Measurements from ENCODE around the gene MAP4K3.
A peak's percentile ranks its signal among the peaks of the same experiment; 100 is the strongest.

The MAP4K3 gene

DNA sequence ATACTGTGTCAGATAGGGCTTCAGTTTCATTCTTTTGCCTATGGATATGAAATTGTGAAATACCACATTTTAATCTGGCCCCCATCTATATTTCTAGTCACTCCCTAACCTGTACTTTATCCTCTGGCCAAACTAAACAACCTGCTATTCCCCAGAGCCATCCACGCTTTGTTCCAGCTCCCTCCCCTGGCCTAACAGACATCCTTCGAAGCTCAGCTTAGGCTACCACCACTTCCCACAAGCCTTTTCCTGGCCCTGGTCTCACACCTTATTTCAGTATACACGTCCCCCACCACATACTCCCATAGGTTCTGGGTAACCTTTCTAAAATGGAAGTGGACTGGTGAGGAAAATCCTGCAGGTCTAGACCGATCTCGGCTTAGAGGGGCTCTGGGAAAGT is 55.4 kb downstream of the MAP4K3 start:
- FAIRE-seq (no peak), DNase-seq (ENCODE audit: insufficient read length, low spot score) (no peak)
- TF ChIP-seq, protein P1, sequence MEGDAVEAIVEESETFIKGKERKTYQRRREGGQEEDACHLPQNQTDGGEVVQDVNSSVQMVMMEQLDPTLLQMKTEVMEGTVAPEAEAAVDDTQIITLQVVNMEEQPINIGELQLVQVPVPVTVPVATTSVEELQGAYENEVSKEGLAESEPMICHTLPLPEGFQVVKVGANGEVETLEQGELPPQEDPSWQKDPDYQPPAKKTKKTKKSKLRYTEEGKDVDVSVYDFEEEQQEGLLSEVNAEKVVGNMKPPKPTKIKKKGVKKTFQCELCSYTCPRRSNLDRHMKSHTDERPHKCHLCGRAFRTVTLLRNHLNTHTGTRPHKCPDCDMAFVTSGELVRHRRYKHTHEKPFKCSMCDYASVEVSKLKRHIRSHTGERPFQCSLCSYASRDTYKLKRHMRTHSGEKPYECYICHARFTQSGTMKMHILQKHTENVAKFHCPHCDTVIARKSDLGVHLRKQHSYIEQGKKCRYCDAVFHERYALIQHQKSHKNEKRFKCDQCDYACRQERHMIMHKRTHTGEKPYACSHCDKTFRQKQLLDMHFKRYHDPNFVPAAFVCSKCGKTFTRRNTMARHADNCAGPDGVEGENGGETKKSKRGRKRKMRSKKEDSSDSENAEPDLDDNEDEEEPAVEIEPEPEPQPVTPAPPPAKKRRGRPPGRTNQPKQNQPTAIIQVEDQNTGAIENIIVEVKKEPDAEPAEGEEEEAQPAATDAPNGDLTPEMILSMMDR (IDR thresholded peaks at IDR 0.05; ENCODE audit: insufficient read depth, missing control alignments) = no peak

DNA sequence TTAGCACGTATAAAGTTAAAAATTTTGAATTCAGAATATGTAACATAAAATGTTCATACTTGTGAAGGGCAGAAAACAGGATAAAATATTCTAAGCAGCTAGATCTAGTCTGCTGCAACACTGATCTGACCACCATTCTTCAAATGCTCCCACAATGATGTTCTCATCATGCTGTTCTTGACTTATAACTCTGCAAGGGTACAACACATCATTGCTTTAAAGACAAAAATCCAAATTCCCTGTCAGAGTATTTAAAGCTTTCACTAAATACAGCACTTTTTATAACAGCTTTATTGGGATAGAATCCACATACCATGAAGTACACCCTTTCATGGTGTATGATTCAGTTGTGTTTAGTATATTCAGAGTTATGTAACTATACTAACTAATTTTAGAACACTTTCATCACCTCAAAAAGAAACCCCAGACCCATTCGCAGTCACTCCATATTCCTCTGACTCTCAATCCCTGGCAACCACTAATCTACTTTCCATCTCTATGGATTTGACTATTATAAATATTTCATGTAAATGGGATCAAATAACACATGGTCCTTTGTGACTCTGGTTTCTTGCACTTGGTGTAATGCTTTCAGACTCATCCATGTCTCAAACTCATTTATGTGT is 56.4 kb downstream of the MAP4K3 start:
- DNase-seq (ENCODE audit: insufficient read length, low spot score) = no peak
- peak; percentile 72 for FAIRE-seq

DNA sequence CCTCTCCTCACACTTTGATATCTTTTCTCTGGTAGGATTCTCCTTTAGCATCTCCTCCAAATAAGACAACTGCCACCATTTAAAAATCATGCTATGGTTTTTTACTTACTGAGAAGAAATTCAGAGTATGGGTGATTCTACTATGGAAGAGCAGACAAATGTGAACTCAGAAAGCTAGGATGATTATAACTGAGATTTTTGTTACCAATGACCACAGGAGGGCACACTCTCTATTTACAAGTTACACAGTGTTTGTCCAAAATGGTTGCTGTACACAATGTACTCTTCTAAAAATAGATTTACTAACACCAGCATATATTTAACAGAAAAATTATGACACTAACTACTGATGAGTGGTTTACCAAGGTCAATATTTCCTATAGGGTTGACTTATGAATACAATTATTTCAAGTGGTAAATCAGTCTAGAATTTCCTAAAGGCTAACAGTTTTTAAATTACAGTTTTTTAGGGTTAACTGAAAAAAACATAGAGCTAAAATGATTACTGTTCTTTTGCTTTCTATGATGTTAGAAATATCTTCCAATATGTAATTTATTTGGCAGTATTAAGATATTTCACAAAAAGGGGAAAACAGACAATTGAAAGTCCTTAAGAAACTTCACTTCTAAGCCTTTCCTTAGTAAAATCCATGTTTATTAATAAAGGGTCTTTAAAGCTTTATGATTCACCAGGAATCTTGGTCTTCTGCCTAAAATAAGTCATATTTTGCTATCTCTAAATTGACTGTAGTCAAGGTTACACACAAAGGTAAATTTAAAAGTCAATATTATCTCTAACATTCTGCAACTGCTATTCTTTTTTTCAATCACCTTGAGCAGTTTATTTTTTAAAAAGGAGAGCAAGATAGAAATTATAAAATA is 57.2 kb downstream of the MAP4K3 start:
- FAIRE-seq (peak; percentile 97), DNase-seq (ENCODE audit: insufficient read length, low spot score) (no peak)
- TF ChIP-seq, protein P1 (IDR thresholded peaks at IDR 0.05; ENCODE audit: insufficient read depth, missing control alignments) = peak; percentile 63

More for the DNA sequence above, 56.4 kb downstream of the MAP4K3 start:
- TF ChIP-seq, protein P1 (IDR thresholded peaks at IDR 0.05; ENCODE audit: insufficient read depth, missing control alignments) = no peak

DNA sequence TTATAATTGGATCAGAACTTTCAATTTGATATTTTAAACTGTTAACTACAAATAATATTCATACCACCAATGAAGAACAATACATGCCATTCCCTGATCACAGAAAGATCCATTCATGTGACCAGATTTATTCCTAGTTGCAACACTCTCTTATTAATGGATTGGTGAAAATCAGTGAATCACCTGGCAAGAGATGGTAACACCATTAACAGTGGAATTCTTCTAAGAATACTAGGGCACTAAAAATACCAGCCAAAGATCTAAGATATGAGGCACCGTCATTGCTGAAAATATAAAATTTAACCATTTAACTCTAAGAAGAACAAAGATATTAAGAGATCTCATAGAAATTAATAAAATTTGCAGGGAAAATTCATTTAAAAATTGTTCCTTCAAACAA is 58.1 kb downstream of the MAP4K3 start:
- TF ChIP-seq, protein P1 (IDR thresholded peaks at IDR 0.05; ENCODE audit: insufficient read depth, missing control alignments) = no peak
- no peak for FAIRE-seq
- no peak for DNase-seq (ENCODE audit: insufficient read length, low spot score)

DNA sequence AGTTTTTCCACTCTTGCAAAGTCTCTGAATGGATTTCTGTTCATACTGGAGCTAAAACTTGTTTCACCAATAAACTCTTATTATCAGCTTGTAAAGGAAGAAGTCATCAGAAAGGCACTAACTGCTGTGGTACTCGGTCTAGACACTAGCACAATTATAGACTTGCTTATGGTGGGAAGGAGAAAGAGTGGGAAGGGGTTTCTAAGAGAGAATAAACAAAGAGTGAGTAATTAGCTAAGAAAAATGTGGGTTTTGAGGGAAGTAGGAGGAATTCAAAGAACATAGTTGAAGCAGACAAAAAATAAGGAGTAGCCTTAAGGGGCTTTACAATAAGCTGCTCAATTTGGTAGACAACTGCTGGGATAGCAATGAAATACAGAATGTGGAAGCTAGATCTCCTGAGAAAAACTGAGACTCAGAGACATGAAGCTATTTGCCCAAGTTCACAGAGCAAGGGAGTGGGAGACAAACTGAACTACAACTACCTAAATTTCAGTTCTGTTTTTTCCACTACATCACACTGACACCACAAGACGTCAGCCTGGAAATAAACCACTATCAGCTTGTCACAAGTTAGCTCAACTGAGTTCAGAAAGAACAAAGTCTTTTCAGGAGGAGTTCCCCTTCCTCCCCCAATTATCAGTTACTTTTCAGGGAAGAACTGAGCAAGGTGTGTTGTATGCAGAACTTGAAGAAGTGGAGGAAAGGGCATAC is 59.7 kb downstream of the MAP4K3 start:
- TF ChIP-seq, protein P1 (IDR thresholded peaks at IDR 0.05; ENCODE audit: insufficient read depth, missing control alignments) = no peak
- FAIRE-seq = peak; percentile 44
- no peak for DNase-seq (ENCODE audit: insufficient read length, low spot score)

DNA sequence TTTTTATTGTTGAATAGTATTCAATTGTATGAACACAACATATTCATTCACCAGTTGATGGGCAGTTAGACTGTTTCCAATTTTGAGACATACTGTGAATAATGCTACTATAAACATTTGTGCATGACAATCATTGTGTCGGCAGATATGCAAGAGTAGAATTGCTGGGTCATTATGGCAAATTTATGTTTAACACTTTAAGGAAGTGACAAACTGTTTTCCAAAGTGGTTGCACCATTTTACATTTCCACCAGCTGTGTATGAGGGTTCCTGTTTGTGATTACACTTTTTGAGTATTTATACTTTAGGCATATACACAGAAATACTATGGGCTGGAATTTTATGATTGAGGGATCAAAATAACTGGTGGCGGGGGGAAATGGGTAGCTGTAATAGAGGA is 61.2 kb downstream of the MAP4K3 start:
- TF ChIP-seq, protein P1 (IDR thresholded peaks at IDR 0.05; ENCODE audit: insufficient read depth, missing control alignments) = no peak
- no peak for FAIRE-seq
- DNase-seq (ENCODE audit: insufficient read length, low spot score) = no peak

All from D721Med (cell line).